CD4-positive, alpha-beta T cell (primary cell): ENCODE data around the gene PKP4. TPM values are rescaled to one million over a fixed set of nuclear protein-coding genes. Genes with fewer than 3 reads are reported as not detected.

ENCODE experiments used
- ATAC-seq: fragments of 200-7000 bp; cut with Tn5 transposase; one replicate; pipeline ENCODE4 v1.10.0; 2022; ENCODE audit warnings: mild to moderate bottlenecking; ENCODE audit not compliant: poor library complexity
- CTCF ChIA-PET: fragments of 350-600 bp; sonication (Branson Sonifier 250); formaldehyde crosslinking; loops from one replicate; lab custom pipeline; 2021; ENCODE audit warnings: antibody characterized with exemption, inconsistent platforms; lab: Charles Lee
- POLR2A ChIA-PET: fragments of 350-600 bp; sonication (Branson Sonifier 250); formaldehyde crosslinking; loops from one replicate; lab custom pipeline; 2021; ENCODE audit warnings: antibody characterized with exemption, inconsistent platforms; lab: Charles Lee
- DNase-seq, 14 experiments: peaks; one replicate each; pipeline ENCODE4 v3.0.0-alpha.2; 2013 to 2020; ENCODE audit warnings: mixed read lengths in 2 of 14
- H3K27ac ChIP-seq, 2 donors: one replicate each; pipeline versions ENCODE4 v1.5.1 to v1.7.0; 2013; ENCODE audit warnings: low read length in 2 of 2, low read depth in 1 of 2, mild to moderate bottlenecking in 1 of 2
- H3K27me3 ChIP-seq, 2 experiments: 1 replicate in 1 of 2; 2 replicates in 1 of 2; pipeline versions ENCODE4 v1.6.1 to v1.7.0; 2013; ENCODE audit warnings: low read length in 2 of 2, control low read depth in 1 of 2, mild to moderate bottlenecking in 1 of 2, moderate library complexity in 1 of 2; ENCODE audit not compliant: insufficient read depth in 2 of 2, control insufficient read depth in 1 of 2
- H3K36me3 ChIP-seq: one replicate; pipeline ENCODE4 v1.6.1; 2013; ENCODE audit warnings: low read length, control low read depth; ENCODE audit not compliant: insufficient read depth
- H3K4me1 ChIP-seq: one replicate; pipeline ENCODE4 v1.6.1; 2013; ENCODE audit warnings: low read length, control low read depth; ENCODE audit not compliant: insufficient read depth
- H3K4me3 ChIP-seq: one replicate; pipeline ENCODE4 v1.5.1; 2013; ENCODE audit warnings: mild to moderate bottlenecking, low read length, moderate library complexity
- H3K9me3 ChIP-seq, 2 experiments: 1 replicate in 1 of 2; 2 replicates in 1 of 2; pipeline versions ENCODE4 v1.6.1 to v1.7.0; 2013; ENCODE audit warnings: low read length in 2 of 2, mild to moderate bottlenecking in 2 of 2, control low read depth in 1 of 2, moderate library complexity in 1 of 2; ENCODE audit not compliant: control insufficient read depth in 1 of 2, insufficient read depth in 1 of 2
- H3K27ac Mint-ChIP-seq: one replicate; pipeline ENCODE4 v1.8.0; 2020; ENCODE audit warnings: mixed read lengths
- H3K27me3 Mint-ChIP-seq: one replicate; pipeline ENCODE4 v1.8.0; 2021; ENCODE audit warnings: mixed read lengths
- H3K36me3 Mint-ChIP-seq: one replicate; pipeline ENCODE4 v1.8.0; 2021; ENCODE audit warnings: low read depth, mixed read lengths
- H3K4me1 Mint-ChIP-seq: one replicate; pipeline ENCODE4 v1.8.0; 2021; ENCODE audit warnings: low read depth, mixed read lengths
- H3K4me3 Mint-ChIP-seq: one replicate; pipeline ENCODE4 v1.8.0; 2020; ENCODE audit warnings: mild to moderate bottlenecking, mixed read lengths
- H3K9me3 Mint-ChIP-seq: one replicate; pipeline ENCODE4 v1.8.0; 2020; ENCODE audit warnings: mixed read lengths
- intact Hi-C, 2 experiments: fragments of 100-400 bp; cut with DNase I in 1 of 2; cut with micrococcal nuclease in 1 of 2; formaldehyde crosslinking; loops; one replicate each; pipeline versions ENCODE4 v1.15.1 to v1.9.0; 2023 to 2025; cut with DNase I, micrococcal nuclease
- total RNA-seq, 174 experiments: library from RNA in 2 of 174; stranded (reverse) in 2 of 174; gene quantifications; one replicate each; pipeline ENCODE4 v1.2.3 and lab custom pipeline; 2021 to 2026
- TF ChIP-seq, protein P1 (sequence below): fragments of 200-600 bp; IDR thresholded peaks from one replicate; pipeline ENCODE4 v1.8.0; 2022; ENCODE audit warnings: antibody characterized with exemption, mild to moderate bottlenecking

PKP4 gene
- total RNA-seq, 2 experiments from 2014 or later = 10.8 to 14.6 TPM

DNA sequence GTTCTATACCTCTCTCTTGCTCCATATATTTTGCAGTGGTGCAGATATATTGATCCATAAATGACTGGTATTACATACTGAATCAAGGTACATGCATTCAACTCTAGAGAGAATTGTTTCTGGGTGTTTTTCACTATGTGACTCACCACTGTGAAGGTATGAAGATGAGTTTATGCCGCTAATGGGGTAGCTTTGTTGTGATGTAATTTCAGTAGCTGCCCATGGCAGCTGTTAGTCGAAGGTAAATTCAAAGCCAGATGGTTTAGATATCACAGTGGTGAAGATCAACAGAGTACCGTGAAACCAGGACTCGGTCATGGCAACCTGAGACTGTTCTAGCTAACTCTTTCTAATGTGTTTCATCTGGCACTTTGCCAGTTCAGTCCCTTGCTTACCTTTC is 50.4 kb downstream of the PKP4 start:
- Histone ChIP-seq H3K4me1 (no peaks in the 10 kb centered on the region), H3K27ac (no peak overlapping the region), H3K27me3 (no peaks in the 10 kb centered on the region), H3K9me3 (no peaks in the 10 kb centered on the region), H3K36me3 (no peaks in the 10 kb centered on the region), H3K4me3 (no peak overlapping the region)
- Mint-ChIP-seq H3K9me3 (no peaks in the 10 kb centered on the region), H3K27me3 (no peaks in the 10 kb centered on the region), H3K36me3 (no peaks in the 10 kb centered on the region), H3K4me1 (peaks cover 3% of the 10 kb centered on the region), H3K4me3 (no peak overlapping the region), H3K27ac (no peak overlapping the region)
- DNase-seq (no peak), ATAC-seq (no peak)
- intact Hi-C loops = no loop called here
- TF ChIP-seq, protein P1, sequence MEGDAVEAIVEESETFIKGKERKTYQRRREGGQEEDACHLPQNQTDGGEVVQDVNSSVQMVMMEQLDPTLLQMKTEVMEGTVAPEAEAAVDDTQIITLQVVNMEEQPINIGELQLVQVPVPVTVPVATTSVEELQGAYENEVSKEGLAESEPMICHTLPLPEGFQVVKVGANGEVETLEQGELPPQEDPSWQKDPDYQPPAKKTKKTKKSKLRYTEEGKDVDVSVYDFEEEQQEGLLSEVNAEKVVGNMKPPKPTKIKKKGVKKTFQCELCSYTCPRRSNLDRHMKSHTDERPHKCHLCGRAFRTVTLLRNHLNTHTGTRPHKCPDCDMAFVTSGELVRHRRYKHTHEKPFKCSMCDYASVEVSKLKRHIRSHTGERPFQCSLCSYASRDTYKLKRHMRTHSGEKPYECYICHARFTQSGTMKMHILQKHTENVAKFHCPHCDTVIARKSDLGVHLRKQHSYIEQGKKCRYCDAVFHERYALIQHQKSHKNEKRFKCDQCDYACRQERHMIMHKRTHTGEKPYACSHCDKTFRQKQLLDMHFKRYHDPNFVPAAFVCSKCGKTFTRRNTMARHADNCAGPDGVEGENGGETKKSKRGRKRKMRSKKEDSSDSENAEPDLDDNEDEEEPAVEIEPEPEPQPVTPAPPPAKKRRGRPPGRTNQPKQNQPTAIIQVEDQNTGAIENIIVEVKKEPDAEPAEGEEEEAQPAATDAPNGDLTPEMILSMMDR = no peak
- ChIA-PET POLR2A (no interaction called here), CTCF (no interaction called here)

DNA sequence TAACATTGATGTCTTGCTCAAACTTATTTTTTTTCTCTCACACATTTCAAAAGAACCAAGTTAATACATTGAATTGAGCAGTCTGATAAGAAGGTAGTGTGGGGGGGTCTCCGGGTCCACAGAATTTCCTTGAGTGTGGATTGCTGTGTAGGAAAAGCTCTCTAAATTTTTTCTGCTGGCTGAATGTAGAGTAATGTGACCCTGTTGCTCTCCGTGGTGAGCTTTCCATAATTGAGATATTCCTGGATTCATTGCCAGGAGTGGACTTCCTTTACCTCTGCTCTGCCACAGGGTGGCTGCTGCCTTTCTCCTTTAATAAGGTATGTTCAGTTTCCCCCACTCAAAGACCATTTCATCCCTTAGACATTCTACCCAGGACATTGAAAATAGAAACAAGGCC is 50.9 kb downstream of the PKP4 start:
- no peak for ATAC-seq

DNA sequence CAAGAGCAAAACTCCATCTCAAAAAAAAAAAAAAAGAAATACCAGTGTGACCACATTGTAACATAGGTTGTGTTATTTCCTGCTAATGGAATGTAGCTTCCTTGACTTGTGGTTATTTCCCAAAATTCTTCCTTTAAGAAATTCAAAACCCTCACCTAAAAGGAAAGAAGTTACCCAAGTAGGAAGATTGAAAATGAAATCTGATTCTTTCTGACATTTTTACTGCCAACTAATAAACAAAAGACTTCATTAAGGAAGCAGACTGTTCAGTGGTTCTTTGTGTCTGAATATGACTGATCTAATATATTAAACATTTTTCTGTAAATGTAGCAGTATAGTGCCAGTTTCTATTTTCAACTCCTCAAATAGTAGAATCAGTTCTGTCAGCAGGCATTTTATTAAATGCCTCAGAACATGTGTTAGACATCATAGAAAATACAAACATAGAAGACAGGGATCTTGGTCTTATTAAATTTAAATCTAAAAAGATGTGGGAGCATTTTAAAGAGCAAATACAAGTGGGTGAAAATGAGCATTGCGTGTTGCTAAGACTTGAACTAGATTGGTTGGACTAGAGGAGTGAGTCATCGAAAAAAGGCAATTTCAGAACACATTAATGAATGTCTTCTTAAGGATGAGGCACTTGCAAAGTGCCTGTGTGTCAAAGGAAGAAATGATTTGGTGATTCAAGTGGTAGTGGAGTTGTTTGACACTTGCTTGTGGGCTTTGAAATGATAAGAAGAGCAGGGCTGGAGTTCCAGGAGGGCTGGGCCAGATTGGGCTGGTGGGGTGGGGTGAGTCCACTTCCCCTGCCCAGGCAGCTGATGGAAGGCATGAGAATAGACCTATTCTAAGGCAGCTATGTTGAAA is 53.4 kb downstream of the PKP4 start:
- Mint-ChIP-seq H3K36me3 (peaks cover 6% of the 10 kb centered on the region), H3K9me3 (no peaks in the 10 kb centered on the region), H3K4me3 (no peak overlapping the region), H3K27me3 (no peaks in the 10 kb centered on the region), H3K27ac (no peak overlapping the region), H3K4me1 (peaks cover 5% of the 10 kb centered on the region)
- H3K27ac ChIP-seq = no peak overlapping the region
- H3K9me3 ChIP-seq = no peaks in the 10 kb centered on the region
- CTCF ChIA-PET = no interaction called here
- no peaks in the 10 kb centered on the region for H3K4me1 ChIP-seq
- ATAC-seq (no peak), DNase-seq (no peak)
- intact Hi-C loops = no loop called here
- H3K36me3 ChIP-seq = no peaks in the 10 kb centered on the region
- H3K4me3 ChIP-seq = no peak overlapping the region
- POLR2A ChIA-PET = no interaction called here
- H3K27me3 ChIP-seq = no peaks in the 10 kb centered on the region
- TF ChIP-seq, protein P1 = no peak

More for the DNA sequence above, 50.9 kb downstream of the PKP4 start:
- Mint-ChIP-seq H3K36me3 (no peaks in the 10 kb centered on the region), H3K27ac (no peak overlapping the region), H3K4me1 (peaks cover 5% of the 10 kb centered on the region), H3K27me3 (no peaks in the 10 kb centered on the region), H3K9me3 (no peaks in the 10 kb centered on the region), H3K4me3 (no peak overlapping the region)
- Histone ChIP-seq H3K4me3 (no peak overlapping the region), H3K27me3 (no peaks in the 10 kb centered on the region), H3K9me3 (no peaks in the 10 kb centered on the region), H3K36me3 (no peaks in the 10 kb centered on the region), H3K4me1 (no peaks in the 10 kb centered on the region), H3K27ac (no peak overlapping the region)
- intact Hi-C loops = no loop called here
- ChIA-PET CTCF (no interaction called here), POLR2A (no interaction called here)
- TF ChIP-seq, protein P1 = no peak
- DNase-seq = no peak
